ENCODE data around the gene AGBL5. TPM values are rescaled to one million over a fixed set of nuclear protein-coding genes. Genes with fewer than 3 reads are reported as not detected.
A peak's percentile ranks its signal among the peaks of the same experiment; 100 is the strongest.

AGBL5 gene
- total RNA-seq, 1 experiment from 2014 or later: 41.4 TPM

DNA sequence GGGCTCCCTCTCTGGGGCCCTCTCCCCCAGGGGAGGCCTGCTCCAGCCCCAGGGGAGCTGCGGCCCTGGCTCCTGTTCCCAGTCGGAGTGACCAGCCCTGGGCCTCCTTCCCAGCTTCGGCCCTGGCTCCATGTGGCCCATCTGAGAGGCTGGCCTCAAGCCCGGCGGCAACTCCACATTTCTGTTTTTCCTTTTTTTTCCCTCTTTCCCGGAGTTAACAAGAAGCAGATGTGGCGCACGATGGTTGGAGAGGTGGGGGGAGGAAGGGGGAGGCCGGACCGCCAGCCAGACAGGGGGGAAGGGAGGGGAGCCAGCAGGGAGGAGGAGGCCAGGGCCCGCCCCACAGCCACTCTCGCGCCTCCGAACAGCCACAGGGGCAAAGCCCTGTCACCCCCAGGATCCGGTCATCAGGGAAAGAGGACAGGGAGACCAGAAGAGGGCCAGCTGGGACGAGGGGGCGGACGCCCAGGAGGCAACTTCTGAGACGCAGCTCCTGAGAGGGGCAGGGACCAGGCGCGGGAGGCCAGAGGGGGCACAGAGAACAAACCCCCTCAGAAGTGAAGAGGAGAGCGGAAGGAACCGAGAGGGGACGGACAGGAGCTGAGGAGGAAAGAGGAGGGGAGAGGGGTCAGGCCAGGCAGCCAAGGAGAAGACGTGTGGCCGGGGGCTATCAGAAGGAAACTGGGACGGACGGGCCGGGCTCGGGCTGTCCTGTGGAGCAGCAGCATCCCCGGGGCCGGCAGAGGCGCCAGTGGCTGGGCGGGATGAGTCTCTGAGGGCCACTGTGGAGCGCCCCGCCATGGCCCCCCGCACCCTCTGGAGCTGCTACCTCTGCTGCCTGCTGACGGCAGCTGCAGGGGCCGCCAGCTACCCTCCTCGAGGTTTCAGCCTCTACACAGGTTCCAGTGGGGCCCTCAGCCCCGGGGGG lies 27.1 kb downstream of the AGBL5 start, which contains the start of gene EMILIN1:
Gene EMILIN1, plus strand, starts transcription at position 349 of the 928 bp plus-strand sequence. Its CDS starts 451 bp downstream, at position 800.
- no peak for DNase-seq (ENCODE audit: low spot score)

DNA sequence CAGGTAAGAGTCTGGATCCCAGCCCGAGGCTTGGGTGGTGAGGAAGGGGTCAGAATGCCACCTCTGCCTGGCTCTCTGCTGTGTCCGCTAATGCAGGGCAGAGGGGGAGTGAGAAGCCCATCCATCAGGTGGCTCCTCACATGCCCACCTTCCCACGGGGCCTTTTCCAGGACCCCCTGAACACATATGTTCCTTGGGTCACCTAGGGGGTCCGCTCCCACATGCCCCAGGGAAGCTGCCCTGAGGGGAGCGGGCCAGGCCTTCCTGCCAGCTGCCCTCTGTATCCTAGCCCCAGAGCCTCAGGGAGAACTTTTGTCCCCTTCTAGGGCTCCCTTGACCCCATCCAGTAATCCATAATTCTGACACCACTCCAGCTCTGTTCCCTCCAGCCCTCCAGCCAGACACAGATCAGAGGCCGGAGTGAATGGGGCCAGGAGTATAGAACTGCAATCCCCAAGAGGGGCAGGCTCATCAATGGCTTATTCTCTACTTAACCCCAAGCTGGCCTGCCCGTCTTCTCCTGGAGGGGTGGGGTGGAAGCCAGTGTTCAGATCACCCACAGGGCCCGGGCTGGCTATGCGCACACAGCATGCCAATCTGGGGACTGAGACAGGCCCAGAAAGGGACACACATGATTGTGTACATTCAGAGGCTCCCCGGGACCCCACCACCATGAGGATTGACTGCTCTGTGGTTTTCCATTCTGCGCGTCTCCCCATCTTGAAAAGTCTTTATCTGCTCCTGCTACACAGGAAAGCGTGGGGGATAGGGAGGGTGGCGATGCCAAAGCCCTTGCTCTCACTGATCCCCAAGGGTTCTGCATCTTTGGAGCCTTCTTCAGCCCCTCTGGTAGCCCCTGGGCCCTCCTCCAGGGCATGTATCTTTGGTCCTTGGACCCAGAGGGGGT lies 28.0 kb downstream of the AGBL5 start:
- DNase-seq (ENCODE audit: low spot score): no peak

DNA sequence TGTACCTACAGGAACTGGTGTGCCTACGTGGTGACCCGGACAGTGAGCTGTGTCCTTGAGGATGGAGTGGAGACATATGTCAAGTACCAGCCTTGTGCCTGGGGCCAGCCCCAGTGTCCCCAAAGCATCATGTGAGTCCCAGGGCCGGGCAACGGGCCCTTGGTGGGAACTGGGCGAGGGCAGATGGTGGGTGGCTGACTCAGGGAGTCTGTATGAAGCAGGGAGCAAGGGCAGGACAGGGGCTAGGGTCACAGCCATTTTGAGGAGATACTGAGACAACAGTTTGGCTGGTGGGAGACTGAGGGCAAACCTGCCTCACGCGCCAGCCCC lies 28.6 kb downstream of the AGBL5 start:
- no peak for DNase-seq (ENCODE audit: low spot score)

- no peak for DNase-seq (ENCODE audit: low spot score)
Measured at GRCh38 chr2:27080603-27080936, 29.1 kb downstream of the AGBL5 start.

DNA sequence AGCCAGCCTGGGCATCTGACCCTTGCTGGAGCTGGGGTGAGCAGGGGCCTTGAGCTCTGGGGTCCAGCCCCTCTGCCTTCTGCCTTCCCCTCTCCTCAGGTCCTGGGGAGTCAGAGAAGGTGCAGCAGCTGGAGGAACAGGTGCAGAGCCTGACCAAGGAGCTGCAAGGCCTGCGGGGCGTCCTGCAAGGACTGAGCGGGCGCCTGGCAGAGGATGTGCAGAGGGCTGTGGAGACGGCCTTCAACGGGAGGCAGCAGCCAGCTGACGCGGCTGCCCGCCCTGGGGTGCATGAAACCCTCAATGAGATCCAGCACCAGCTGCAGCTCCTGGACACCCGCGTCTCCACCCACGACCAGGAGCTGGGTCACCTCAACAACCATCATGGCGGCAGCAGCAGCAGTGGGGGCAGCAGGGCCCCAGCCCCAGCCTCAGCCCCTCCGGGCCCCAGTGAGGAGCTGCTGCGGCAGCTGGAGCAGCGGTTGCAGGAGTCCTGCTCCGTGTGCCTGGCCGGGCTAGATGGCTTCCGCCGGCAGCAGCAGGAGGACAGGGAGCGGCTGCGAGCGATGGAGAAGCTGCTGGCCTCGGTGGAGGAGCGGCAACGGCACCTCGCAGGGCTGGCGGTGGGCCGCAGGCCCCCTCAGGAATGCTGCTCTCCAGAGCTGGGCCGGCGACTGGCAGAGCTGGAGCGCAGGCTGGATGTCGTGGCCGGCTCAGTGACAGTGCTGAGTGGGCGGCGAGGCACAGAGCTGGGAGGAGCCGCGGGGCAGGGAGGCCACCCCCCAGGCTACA lies 30.7 kb downstream of the AGBL5 start:
- no peak for DNase-seq (ENCODE audit: low spot score)

- no peak for DNase-seq (ENCODE audit: low spot score)
Measured at GRCh38 chr2:27082773-27083409, 31.4 kb downstream of the AGBL5 start.

- no peak for DNase-seq (ENCODE audit: low spot score)
Measured at GRCh38 chr2:27083410-27084296, 32.2 kb downstream of the AGBL5 start.

DNA sequence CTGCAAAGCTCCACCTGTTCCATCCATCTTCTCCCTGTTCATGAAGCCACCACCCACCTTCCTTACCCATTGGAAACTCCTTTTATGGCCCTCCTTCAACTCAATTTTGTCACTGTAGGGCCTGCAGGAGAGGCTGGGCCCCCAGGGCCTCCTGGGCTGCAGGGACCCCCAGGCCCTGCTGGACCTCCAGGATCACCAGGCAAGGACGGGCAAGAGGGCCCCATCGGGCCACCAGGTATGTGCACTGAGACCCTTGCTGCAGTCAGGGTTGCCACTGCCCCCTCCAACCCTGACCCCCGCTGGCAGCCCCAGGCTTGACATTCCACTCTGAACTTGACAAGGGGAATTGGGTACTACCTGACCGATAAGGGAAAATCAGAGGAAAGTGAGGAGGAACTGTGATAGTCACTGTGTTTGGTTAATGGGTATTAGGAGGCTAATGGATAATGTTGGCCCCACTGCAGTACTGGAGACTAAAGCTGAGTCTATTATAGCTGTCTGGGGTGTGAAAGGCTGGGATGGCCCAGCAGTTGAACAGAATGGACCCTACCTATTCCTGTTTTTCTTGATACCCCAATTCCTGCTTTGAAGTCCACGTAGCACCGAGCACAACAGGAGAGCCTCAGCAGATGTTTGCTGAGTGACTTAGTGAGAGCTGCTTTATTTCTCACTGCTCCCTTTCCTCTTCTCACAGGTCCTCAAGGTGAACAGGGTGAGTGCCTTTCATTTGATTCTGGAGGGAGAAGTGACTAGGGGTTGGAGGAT lies 33.0 kb downstream of the AGBL5 start:
- no peak for DNase-seq (ENCODE audit: low spot score)

DNA sequence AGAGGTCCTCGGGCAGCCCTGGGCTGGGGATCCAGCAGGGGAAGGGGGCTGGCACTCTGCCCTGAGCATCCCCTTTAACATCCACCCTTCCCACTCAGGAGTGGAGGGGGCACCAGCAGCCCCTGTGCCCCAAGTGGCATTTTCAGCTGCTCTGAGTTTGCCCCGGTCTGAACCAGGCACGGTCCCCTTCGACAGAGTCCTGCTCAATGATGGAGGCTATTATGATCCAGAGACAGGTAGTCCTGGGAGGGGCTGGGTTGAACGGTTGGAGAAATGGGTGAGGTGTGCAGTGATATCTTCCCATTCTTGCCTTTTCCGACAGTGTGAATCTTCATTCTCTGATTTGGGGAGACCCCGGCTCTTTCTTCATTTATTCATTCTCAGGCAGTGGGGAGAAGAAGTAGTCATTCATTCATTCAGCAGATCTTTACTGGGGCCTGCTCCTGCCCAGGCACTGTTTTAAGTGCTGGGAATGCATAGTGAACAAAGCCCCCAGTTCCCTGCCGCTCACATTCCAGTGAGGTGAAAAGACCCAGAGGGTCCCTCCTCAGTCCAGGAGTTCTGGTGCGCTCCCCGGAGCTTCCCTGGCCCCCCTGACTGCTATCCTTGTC lies 33.7 kb downstream of the AGBL5 start:
- DNase-seq (ENCODE audit: low spot score): no peak

- peak; percentile 44 for DNase-seq (ENCODE audit: low spot score)
Measured at GRCh38 chr2:27085673-27086089, 34.2 kb downstream of the AGBL5 start.

- DNase-seq (ENCODE audit: low spot score): peak; percentile 82
Measured at GRCh38 chr2:27086090-27086723, 34.7 kb downstream of the AGBL5 start.

DNA sequence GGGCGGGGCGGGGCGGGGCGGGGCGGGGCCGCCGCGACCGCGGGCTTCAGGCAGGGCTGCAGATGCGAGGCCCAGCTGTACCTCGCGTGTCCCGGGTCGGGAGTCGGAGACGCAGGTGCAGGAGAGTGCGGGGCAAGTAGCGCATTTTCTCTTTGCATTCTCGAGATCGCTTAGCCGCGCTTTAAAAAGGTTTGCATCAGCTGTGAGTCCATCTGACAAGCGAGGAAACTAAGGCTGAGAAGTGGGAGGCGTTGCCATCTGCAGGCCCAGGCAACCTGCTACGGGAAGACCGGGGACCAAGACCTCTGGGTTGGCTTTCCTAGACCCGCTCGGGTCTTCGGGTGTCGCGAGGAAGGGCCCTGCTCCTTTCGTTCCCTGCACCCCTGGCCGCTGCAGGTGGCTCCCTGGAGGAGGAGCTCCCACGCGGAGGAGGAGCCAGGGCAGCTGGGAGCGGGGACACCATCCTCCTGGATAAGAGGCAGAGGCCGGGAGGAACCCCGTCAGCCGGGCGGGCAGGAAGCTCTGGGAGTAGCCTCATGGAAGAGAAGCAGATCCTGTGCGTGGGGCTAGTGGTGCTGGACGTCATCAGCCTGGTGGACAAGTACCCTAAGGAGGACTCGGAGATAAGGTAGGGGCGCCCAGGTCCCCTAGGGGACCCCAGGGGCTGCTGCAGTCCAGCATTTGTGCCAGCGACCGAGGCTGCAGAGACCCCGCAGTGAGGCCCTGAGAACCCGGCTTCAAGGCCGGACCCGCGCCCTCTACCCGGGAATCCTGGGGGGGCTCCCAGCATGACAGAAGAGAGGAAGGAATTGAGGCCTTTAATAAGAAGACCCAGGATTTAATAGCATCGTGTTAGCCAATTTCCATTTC lies 35.5 kb downstream of the AGBL5 start, which contains the start of gene KHK:
Gene KHK, plus strand, starts transcription at position 49 of the 870 bp plus-strand sequence. Its CDS starts 488 bp downstream, at position 537.
- peak; percentile 51 for DNase-seq (ENCODE audit: low spot score)

GRCh38 chr2:27087823-27088410 lies 36.4 kb downstream of the AGBL5 start:
- no peak for DNase-seq (ENCODE audit: low spot score)

- DNase-seq (ENCODE audit: low spot score): no peak
Measured at GRCh38 chr2:27088634-27089033, 37.2 kb downstream of the AGBL5 start.

GRCh38 chr2:27089111-27089954 lies 37.9 kb downstream of the AGBL5 start:
- no peak for DNase-seq (ENCODE audit: low spot score)
